H9 (cell line): Measurements from ENCODE around the gene GALNT9. TPM values are rescaled to one million over a fixed set of nuclear protein-coding genes. Genes with fewer than 3 reads are reported as not detected.

ENCODE experiments used
- DNase-seq: peaks from one replicate; pipeline ENCODE4 v3.0.0-alpha.2; 2017
- H2AFZ ChIP-seq: one replicate; pipeline ENCODE4 v1.6.1; 2013; ENCODE audit warnings: mild to moderate bottlenecking, low read length, control low read depth, moderate library complexity
- H2AK5ac ChIP-seq: 2 replicates; pipeline ENCODE4 v1.6.1; 2013; ENCODE audit warnings: low read length, control low read depth, mixed read lengths; ENCODE audit not compliant: insufficient read length
- H2BK120ac ChIP-seq: one replicate; pipeline ENCODE4 v1.6.1; 2013; ENCODE audit warnings: low read depth, mild to moderate bottlenecking, low read length, control low read depth, inconsistent platforms; ENCODE audit not compliant: poor library complexity, severe bottlenecking
- H2BK12ac ChIP-seq: 2 replicates; pipeline ENCODE4 v1.6.1; 2013; ENCODE audit warnings: low read length, control low read depth, mixed read lengths, low read depth; ENCODE audit not compliant: insufficient read length
- H2BK15ac ChIP-seq: 2 replicates; pipeline ENCODE4 v1.6.1; 2013; ENCODE audit warnings: low read depth, low read length, control low read depth
- H2BK20ac ChIP-seq: one replicate; pipeline ENCODE4 v1.6.1; 2013; ENCODE audit warnings: low read depth, mild to moderate bottlenecking, low read length, control low read depth, inconsistent platforms; ENCODE audit not compliant: poor library complexity, severe bottlenecking
- H2BK5ac ChIP-seq: 2 replicates; pipeline ENCODE4 v1.6.1; 2013; ENCODE audit warnings: low read length, control low read depth, mixed read lengths; ENCODE audit not compliant: insufficient read length
- H3K14ac ChIP-seq: 2 replicates; pipeline ENCODE4 v1.6.1; 2013; ENCODE audit warnings: low read length, control low read depth; ENCODE audit not compliant: insufficient read depth
- H3K18ac ChIP-seq: 2 replicates; pipeline ENCODE4 v1.6.1; 2013; ENCODE audit warnings: low read depth, mild to moderate bottlenecking, mixed read lengths, low read length, control low read depth; ENCODE audit not compliant: insufficient read length
- H3K23ac ChIP-seq: 2 replicates; pipeline ENCODE4 v1.6.1; 2013; ENCODE audit warnings: low read length, control low read depth, mixed read lengths, low read depth; ENCODE audit not compliant: insufficient read length
- H3K23me2 ChIP-seq: 2 replicates; pipeline ENCODE4 v1.6.1; 2013; ENCODE audit warnings: low read depth, mild to moderate bottlenecking, mixed read lengths, low read length, control low read depth; ENCODE audit not compliant: insufficient read length, poor library complexity, severe bottlenecking
- H3K27ac ChIP-seq: 2 replicates; pipeline ENCODE4 v1.5.1; 2013; ENCODE audit warnings: low read length, control low read depth, mixed read lengths, low read depth; ENCODE audit not compliant: insufficient read length
- H3K27me3 ChIP-seq: 2 replicates; pipeline ENCODE4 v1.6.1; 2013; ENCODE audit warnings: low read length, control low read depth, inconsistent platforms; ENCODE audit not compliant: insufficient read depth
- H3K4ac ChIP-seq: 2 replicates; pipeline ENCODE4 v1.6.1; 2013; ENCODE audit warnings: low read depth, mild to moderate bottlenecking, control low read depth, inconsistent platforms, low read length, moderate library complexity
- H3K4me1 ChIP-seq: 2 replicates; pipeline ENCODE4 v1.6.1; 2013; ENCODE audit warnings: low read length, control low read depth, inconsistent platforms; ENCODE audit not compliant: insufficient read depth
- H3K4me2 ChIP-seq: 2 replicates; pipeline ENCODE4 v1.6.1; 2013; ENCODE audit warnings: low read length, control low read depth, mixed read lengths; ENCODE audit not compliant: insufficient read length, insufficient read depth
- H3K56ac ChIP-seq: 2 replicates; pipeline ENCODE4 v1.6.1; 2013; ENCODE audit warnings: low read depth, mild to moderate bottlenecking, mixed read lengths, low read length, control low read depth; ENCODE audit not compliant: insufficient read length
- H3K79me1 ChIP-seq: 2 replicates; pipeline ENCODE4 v1.6.1; 2013; ENCODE audit warnings: low read depth, mild to moderate bottlenecking, moderate library complexity, low read length, control low read depth, inconsistent platforms; ENCODE audit not compliant: insufficient read depth, poor library complexity, severe bottlenecking
- H3K79me2 ChIP-seq: 2 replicates; pipeline ENCODE4 v1.6.1; 2013; ENCODE audit warnings: low read length, control low read depth, inconsistent platforms; ENCODE audit not compliant: insufficient read depth
- H3K9ac ChIP-seq: 2 replicates; pipeline ENCODE4 v1.6.1; 2013; ENCODE audit warnings: low read length, control low read depth, mixed read lengths; ENCODE audit not compliant: insufficient read length; ENCODE audit errors: extremely low read depth
- H3K9me3 ChIP-seq: one replicate; pipeline ENCODE4 v1.6.1; 2013; ENCODE audit warnings: low read depth, low read length, inconsistent platforms; ENCODE audit not compliant: control insufficient read depth
- H3T11ph ChIP-seq: one replicate; pipeline ENCODE4 v1.6.1; 2013; ENCODE audit warnings: mild to moderate bottlenecking, low read length, control low read depth, inconsistent platforms
- H4K20me1 ChIP-seq: one replicate; pipeline ENCODE4 v1.6.1; 2013; ENCODE audit not compliant: control insufficient read depth, insufficient read length, insufficient read depth
- H4K5ac ChIP-seq: 2 replicates; pipeline ENCODE4 v1.6.1; 2013; ENCODE audit warnings: low read depth, mild to moderate bottlenecking, mixed read lengths, low read length, control low read depth; ENCODE audit not compliant: insufficient read length
- H4K8ac ChIP-seq: replicated peaks from 2 replicates; pipeline ENCODE4 v1.6.1; 2013; ENCODE audit warnings: low read length, control low read depth, mixed read lengths, low read depth; ENCODE audit not compliant: insufficient read length
- H4K91ac ChIP-seq: 2 replicates; pipeline ENCODE4 v1.6.1; 2013; ENCODE audit warnings: low read depth, mild to moderate bottlenecking, moderate library complexity, mixed read lengths, low read length, control low read depth; ENCODE audit not compliant: insufficient read length
- H3K27ac Mint-ChIP-seq, 3 experiments: 2 replicates in 2 of 3; 3 replicates in 1 of 3; pipeline ENCODE4 v1.8.0; 2020 to 2021; ENCODE audit warnings: mixed read lengths in 3 of 3, mild to moderate bottlenecking in 1 of 3, moderate library complexity in 1 of 3
- H3K27me3 Mint-ChIP-seq: 2 replicates; pipeline ENCODE4 v1.8.0; 2021; ENCODE audit warnings: low read depth, mild to moderate bottlenecking, moderate library complexity, mixed read lengths
- H3K36me3 Mint-ChIP-seq, 3 experiments: 2 replicates in 2 of 3; 3 replicates in 1 of 3; pipeline ENCODE4 v1.8.0; 2020 to 2021; ENCODE audit warnings: low read depth in 3 of 3, mixed read lengths in 3 of 3; ENCODE audit not compliant: insufficient read depth in 1 of 3
- H3K4me1 Mint-ChIP-seq, 2 experiments: 2 replicates each; pipeline ENCODE4 v1.8.0; 2020; ENCODE audit warnings: mixed read lengths in 2 of 2
- H3K4me3 Mint-ChIP-seq, 2 experiments: 2 replicates in 1 of 2; 3 replicates in 1 of 2; pipeline ENCODE4 v1.8.0; 2020 to 2021; ENCODE audit warnings: mild to moderate bottlenecking in 2 of 2, mixed read lengths in 2 of 2, moderate library complexity in 1 of 2
- H3K9me3 Mint-ChIP-seq, 2 experiments: 2 replicates in 1 of 2; 3 replicates in 1 of 2; pipeline ENCODE4 v1.8.0; 2020; ENCODE audit warnings: mild to moderate bottlenecking in 2 of 2, mixed read lengths in 2 of 2, moderate library complexity in 1 of 2
- CTCF ChIP-seq: fragments of 200-600 bp; sonication (generic); conservative IDR thresholded peaks from 3 replicates; pipeline ENCODE4 v1.8.0; 2021; ENCODE audit warnings: antibody characterized with exemption, mild to moderate bottlenecking
- WGBS: extraction: QIAGEN DNeasy Blood & Tissue Kit; methylation state at CpG from one replicate; pipeline ENCODE4 v1.1.7; 2013; ENCODE audit warnings: missing lambda C conversion rate, low lambda C conversion rate, mixed read lengths; ENCODE audit not compliant: insufficient read length; ENCODE audit errors: extremely low coverage; 5-methylcytosine and 5-hydroxymethylcytosine counted together
- total RNA-seq: library from RNA; stranded (reverse); gene quantifications from 2 replicates; pipeline ENCODE4 v1.2.1, GENCODE V29; 2021

Gene GALNT9
- total RNA-seq, 1 experiment from 2014 or later: 0.35 TPM

DNA sequence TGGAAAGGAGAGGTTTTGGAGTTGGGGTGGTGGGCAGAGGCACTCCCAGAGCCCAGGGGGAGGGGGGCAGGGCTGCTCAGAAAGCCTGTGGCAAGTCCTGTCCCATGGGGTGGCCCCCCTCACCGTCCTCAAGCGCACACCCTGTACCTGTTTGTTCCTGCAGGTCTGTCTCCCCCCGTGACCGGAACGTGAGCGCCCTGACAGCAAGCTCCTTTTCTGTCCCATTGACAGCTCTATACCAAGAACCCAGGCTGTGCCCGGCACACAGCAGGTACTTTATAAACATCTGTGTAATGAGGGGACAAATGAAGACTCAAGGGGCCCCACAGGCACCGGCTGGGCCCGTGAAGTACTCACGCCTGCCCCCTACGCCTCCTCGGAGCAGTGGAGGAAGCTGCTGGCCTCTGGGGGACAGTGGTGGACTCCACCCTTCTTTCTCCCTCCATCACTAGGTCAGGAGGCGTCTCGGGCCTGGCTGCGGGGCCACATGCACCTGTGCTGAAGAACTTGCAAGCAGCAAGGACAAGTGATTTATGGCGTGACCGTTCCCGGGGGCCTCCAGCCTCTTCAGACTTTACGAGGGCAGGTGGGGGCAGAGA is 65.8 kb downstream of the GALNT9 start:
- no peak overlapping the region for H3K4me3 Mint-ChIP-seq
- no peaks in the 10 kb centered on the region for H3K4me1 ChIP-seq
- H3K4me2 ChIP-seq: no peak overlapping the region
- H3K79me2 ChIP-seq: no peaks in the 10 kb centered on the region
- peaks cover 5% of the 10 kb centered on the region for H4K20me1 ChIP-seq
- peaks cover 26% of the 10 kb centered on the region for H3K27me3 Mint-ChIP-seq
- peaks cover 2 to 3% of the 10 kb centered on the region in 2 experiments; a peak in 3 of 4 replicates for H3K4me1 Mint-ChIP-seq
- no peak for DNase-seq
- no peak overlapping the region for H2BK5ac ChIP-seq
- no peak for TF ChIP-seq CTCF
- no peaks in the 10 kb centered on the region; the same call in 1 of the 2 replicates for H3K27me3 ChIP-seq
- H3K36me3 Mint-ChIP-seq: no peaks in the 10 kb centered on the region
- H3K14ac ChIP-seq: no peak overlapping the region
- H3K56ac ChIP-seq: no peak overlapping the region
- H4K8ac ChIP-seq: no peak overlapping the region
- no peak overlapping the region for H2AK5ac ChIP-seq
- H3K9me3 ChIP-seq: no peaks in the 10 kb centered on the region
- H3T11ph ChIP-seq: no peak overlapping the region
- no peak overlapping the region for H3K4ac ChIP-seq
- H2BK12ac ChIP-seq: no peak overlapping the region
- WGBS: no CpG with 5 or more reads among the region's 19 CpGs
- no peak overlapping the region for H2BK120ac ChIP-seq
- H3K9ac ChIP-seq: no peak overlapping the region
- no peaks in the 10 kb centered on the region for H3K9me3 Mint-ChIP-seq
- no peak overlapping the region for H2BK15ac ChIP-seq
- no peak overlapping the region for H3K23ac ChIP-seq
- H3K79me1 ChIP-seq: no peaks in the 10 kb centered on the region
- H2BK20ac ChIP-seq: no peak overlapping the region
- no peak overlapping the region for H3K27ac Mint-ChIP-seq
- H4K5ac ChIP-seq: no peak overlapping the region
- no peak overlapping the region for H3K27ac ChIP-seq
- no peak overlapping the region for H4K91ac ChIP-seq
- no peak overlapping the region for H3K18ac ChIP-seq
- no peaks in the 10 kb centered on the region for H3K23me2 ChIP-seq
- no peak overlapping the region for H2AFZ ChIP-seq
